ENCODE measurements around the gene TNPO3.
A peak's percentile ranks its signal among the peaks of the same experiment; 100 is the strongest.
"Not testable (repeated sequence)": the region's sequence is repeated elsewhere in the genome, so short reads cannot be mapped to it uniquely, and the experiment has no call there.

TNPO3 gene

GRCh38 chr7:129010075-129010474 lies 44.8 kb downstream of the TNPO3 start:
- ATAC-seq, result no peak
- no peak for DNase-seq (ENCODE audit: low spot score in 2 of 2)
- Mint-ChIP-seq H3K4me1 (peaks cover 21% of the 10 kb centered on the region), H3K4me3 (no peak overlapping the region), H3K9me3 (no peaks in the 10 kb centered on the region), H3K27ac (no peak overlapping the region), H3K36me3 (peaks cover 88% of the 10 kb centered on the region)

- no peaks in the 10 kb centered on the region for H3K9me3 Mint-ChIP-seq
- ATAC-seq (peak; percentile 28), DNase-seq (ENCODE audit: low spot score in 2 of 2) (no peak)
- peak overlapping the region; percentile 74 for H3K27ac Mint-ChIP-seq
- H3K4me3 Mint-ChIP-seq, result peak overlapping the region; percentile 36
- peaks cover 88% of the 10 kb centered on the region for H3K36me3 Mint-ChIP-seq
- peaks cover 21% of the 10 kb centered on the region for H3K4me1 Mint-ChIP-seq
Observed at GRCh38 chr7:129009437-129009836, 45.5 kb downstream of the TNPO3 start.

GRCh38 chr7:129008645-129009414 lies 46.1 kb downstream of the TNPO3 start:
- H3K4me1 Mint-ChIP-seq, result peaks cover 19% of the 10 kb centered on the region
- H3K27ac Mint-ChIP-seq, result peak overlapping the region; percentile 74
- peak overlapping the region; percentile 36 for H3K4me3 Mint-ChIP-seq

GRCh38 chr7:129007572-129007971 lies 47.3 kb downstream of the TNPO3 start:
- Mint-ChIP-seq H3K4me1 (peaks cover 14% of the 10 kb centered on the region), H3K27ac (no peak overlapping the region), H3K9me3 (no peaks in the 10 kb centered on the region), H3K4me3 (no peak overlapping the region), H3K36me3 (peaks cover 88% of the 10 kb centered on the region)
- no peak for ATAC-seq
- no peak for DNase-seq (ENCODE audit: low spot score in 2 of 2)

More at GRCh38 chr7:129008645-129009414, 46.1 kb downstream of the TNPO3 start:
- Mint-ChIP-seq H3K9me3 (no peaks in the 10 kb centered on the region), H3K36me3 (peaks cover 88% of the 10 kb centered on the region)
- peak; percentile 85 for ATAC-seq
- DNase-seq (ENCODE audit: low spot score in 2 of 2), result no peak

GRCh38 chr7:129006636-129007414 lies 48.1 kb downstream of the TNPO3 start:
- Mint-ChIP-seq H3K9me3 (no peaks in the 10 kb centered on the region), H3K27ac (no peak overlapping the region), H3K4me3 (no peak overlapping the region), H3K4me1 (peaks cover 14% of the 10 kb centered on the region), H3K36me3 (peaks cover 88% of the 10 kb centered on the region)
- DNase-seq (ENCODE audit: low spot score in 2 of 2) (no peak), ATAC-seq (no peak)

- DNase-seq (ENCODE audit: low spot score in 2 of 2), result no peak
- Mint-ChIP-seq H3K27ac (no peak overlapping the region), H3K4me3 (no peak overlapping the region), H3K36me3 (peaks cover 88% of the 10 kb centered on the region), H3K4me1 (peaks cover 14% of the 10 kb centered on the region), H3K9me3 (no peaks in the 10 kb centered on the region)
- no peak for ATAC-seq
Observed at GRCh38 chr7:129005186-129005585, 49.7 kb downstream of the TNPO3 start.

GRCh38 chr7:128997181-128997580 lies 57.7 kb downstream of the TNPO3 start:
- Mint-ChIP-seq H3K27ac (peak overlapping the region; percentile 44), H3K36me3 (peaks cover 98% of the 10 kb centered on the region)
- ATAC-seq, result no peak

GRCh38 chr7:128994560-128994959 lies 60.4 kb downstream of the TNPO3 start:
- not testable (repeated sequence) for H3K9me3 Mint-ChIP-seq; H3K27ac Mint-ChIP-seq; H3K4me1 Mint-ChIP-seq; H3K4me3 Mint-ChIP-seq; ATAC-seq; DNase-seq (ENCODE audit: low spot score in 2 of 2)
- peaks cover 98% of the 10 kb centered on the region for H3K36me3 Mint-ChIP-seq

More at GRCh38 chr7:128997181-128997580, 57.7 kb downstream of the TNPO3 start:
- Mint-ChIP-seq H3K9me3 (no peaks in the 10 kb centered on the region), H3K4me3 (no peak overlapping the region), H3K4me1 (no peaks in the 10 kb centered on the region)
- no peak for DNase-seq (ENCODE audit: low spot score in 2 of 2)

- no peak overlapping the region for H3K27ac Mint-ChIP-seq
- H3K9me3 Mint-ChIP-seq, result no peaks in the 10 kb centered on the region
- ATAC-seq (no peak), DNase-seq (ENCODE audit: low spot score in 2 of 2) (no peak)
- H3K4me3 Mint-ChIP-seq, result no peak overlapping the region
- H3K4me1 Mint-ChIP-seq, result no peaks in the 10 kb centered on the region
- peaks cover 98% of the 10 kb centered on the region for H3K36me3 Mint-ChIP-seq
Observed at GRCh38 chr7:128993419-128993818, 61.5 kb downstream of the TNPO3 start.

- H3K4me1 Mint-ChIP-seq, result no peaks in the 10 kb centered on the region
- H3K4me3 Mint-ChIP-seq, result no peak overlapping the region
- ATAC-seq (no peak), DNase-seq (ENCODE audit: low spot score in 2 of 2) (no peak)
- peaks cover 99% of the 10 kb centered on the region for H3K36me3 Mint-ChIP-seq
- H3K9me3 Mint-ChIP-seq, result no peaks in the 10 kb centered on the region
- peak overlapping the region; percentile 9 for H3K27ac Mint-ChIP-seq
Observed at GRCh38 chr7:128989961-128990360, 65.0 kb downstream of the TNPO3 start.

GRCh38 chr7:128988372-128988771 lies 66.5 kb downstream of the TNPO3 start:
- Mint-ChIP-seq H3K4me3 (no peak overlapping the region), H3K9me3 (no peaks in the 10 kb centered on the region), H3K36me3 (peaks cover 99% of the 10 kb centered on the region), H3K27ac (no peak overlapping the region), H3K4me1 (no peaks in the 10 kb centered on the region)
- ATAC-seq, result no peak
- DNase-seq (ENCODE audit: low spot score in 2 of 2), result no peak

- H3K36me3 Mint-ChIP-seq, result peaks cover 100% of the 10 kb centered on the region
- no peak overlapping the region for H3K27ac Mint-ChIP-seq
- no peak for DNase-seq (ENCODE audit: low spot score in 2 of 2)
- no peaks in the 10 kb centered on the region for H3K9me3 Mint-ChIP-seq
- H3K4me3 Mint-ChIP-seq, result no peak overlapping the region
- no peaks in the 10 kb centered on the region for H3K4me1 Mint-ChIP-seq
- ATAC-seq, result no peak
Observed at GRCh38 chr7:128986609-128987008, 68.3 kb downstream of the TNPO3 start.

- no peak overlapping the region for H3K27ac Mint-ChIP-seq
- DNase-seq (ENCODE audit: low spot score in 2 of 2), result no peak
- no peak for ATAC-seq
- H3K9me3 Mint-ChIP-seq, result no peaks in the 10 kb centered on the region
- peaks cover 100% of the 10 kb centered on the region for H3K36me3 Mint-ChIP-seq
- no peak overlapping the region for H3K4me3 Mint-ChIP-seq
- no peaks in the 10 kb centered on the region for H3K4me1 Mint-ChIP-seq
Observed at GRCh38 chr7:128985660-128986059, 69.3 kb downstream of the TNPO3 start.

- Mint-ChIP-seq H3K27ac (no peak overlapping the region), H3K4me3 (no peak overlapping the region), H3K36me3 (peaks cover 100% of the 10 kb centered on the region), H3K9me3 (no peaks in the 10 kb centered on the region), H3K4me1 (no peaks in the 10 kb centered on the region)
- ATAC-seq (no peak), DNase-seq (ENCODE audit: low spot score in 2 of 2) (no peak)
Observed at GRCh38 chr7:128982105-128982504, 72.8 kb downstream of the TNPO3 start.

GRCh38 chr7:128974241-128974934 lies 80.5 kb downstream of the TNPO3 start:
- Mint-ChIP-seq H3K9me3 (no peaks in the 10 kb centered on the region), H3K27ac (no peak overlapping the region), H3K36me3 (peaks cover 100% of the 10 kb centered on the region), H3K4me1 (no peaks in the 10 kb centered on the region), H3K4me3 (no peak overlapping the region)
- ATAC-seq (no peak), DNase-seq (ENCODE audit: low spot score in 2 of 2) (no peak)
